H1 (cell line): ENCODE results near the gene NT5C3B. TPM values are rescaled to one million over a fixed set of nuclear protein-coding genes. Genes with fewer than 3 reads are reported as not detected.

Experiments
- BACH1 ChIP-seq: IDR thresholded peaks from 2 replicates; pipeline ENCODE4 v1.6.1; 2012; ENCODE audit warnings: low read length, improper control_type of control experiment
- CHD2 ChIP-seq: IDR thresholded peaks from 2 replicates; pipeline ENCODE4 v1.6.1; 2012; ENCODE audit warnings: low read length, improper control_type of control experiment
- HDAC2 ChIP-seq, 2 experiments: fragments of 300-600 bp in 1 of 2; sonication (generic) in 1 of 2; IDR thresholded peaks; 2 replicates each; pipeline ENCODE4 v1.6.1; 2011 to 2012; ENCODE audit warnings: low read depth in 2 of 2, low read length in 2 of 2, mild to moderate bottlenecking in 2 of 2, moderate library complexity in 2 of 2, borderline replicate concordance in 1 of 2, inconsistent platforms in 1 of 2
- JUND ChIP-seq: IDR thresholded peaks from 2 replicates; pipeline ENCODE4 v1.6.1; 2011; ENCODE audit warnings: mild to moderate bottlenecking, improper control_type of control experiment, low read length
- PHF8 ChIP-seq: fragments of 200-600 bp; sonication (generic); conservative IDR thresholded peaks from 2 replicates; pipeline ENCODE4 v1.7.1; 2012; ENCODE audit warnings: low read depth, mild to moderate bottlenecking, inconsistent platforms, low read length, moderate library complexity
- RBBP5 ChIP-seq: IDR thresholded peaks from 2 replicates; pipeline ENCODE4 v1.7.1; 2012; ENCODE audit warnings: low read depth, mild to moderate bottlenecking, inconsistent platforms, low read length, moderate library complexity, borderline replicate concordance
- RXRA ChIP-seq: IDR thresholded peaks from 2 replicates; pipeline ENCODE4 v1.6.1; 2011; ENCODE audit warnings: low read depth, mild to moderate bottlenecking, low read length, moderate library complexity; ENCODE audit not compliant: insufficient read depth
- SAP30 ChIP-seq: fragments of 300-600 bp; sonication (generic); IDR thresholded peaks from 2 replicates; pipeline ENCODE4 v1.7.1; 2012; ENCODE audit warnings: low read length, moderate library complexity, mild to moderate bottlenecking, inconsistent platforms; ENCODE audit not compliant: insufficient read depth, insufficient replicate concordance
- SIN3A ChIP-seq, 2 experiments: IDR thresholded peaks in 1 of 2; conservative IDR thresholded peaks in 1 of 2; 2 replicates each; pipeline ENCODE4 v1.6.1; 2011 to 2012; ENCODE audit warnings: low read length in 2 of 2, improper control_type of control experiment in 1 of 2, low read depth in 1 of 2, mild to moderate bottlenecking in 1 of 2
- SP1 ChIP-seq: IDR thresholded peaks from 2 replicates; pipeline ENCODE4 v1.6.1; 2011; ENCODE audit warnings: low read depth, low read length
- SP4 ChIP-seq: IDR thresholded peaks from 2 replicates; pipeline ENCODE4 v1.6.1; 2012; ENCODE audit warnings: low read length, inconsistent platforms
- SUZ12 ChIP-seq: fragments of 200-600 bp; sonication (generic); IDR thresholded peaks from 2 replicates; pipeline ENCODE4 v1.6.1; 2012; ENCODE audit warnings: mild to moderate bottlenecking, inconsistent platforms, low read length, moderate library complexity, mixed read lengths
- TAF1 ChIP-seq: IDR thresholded peaks from 2 replicates; pipeline ENCODE4 v1.6.1; 2011; ENCODE audit warnings: mild to moderate bottlenecking, low read depth, low read length
- TAF7 ChIP-seq: optimal IDR thresholded peaks from 2 replicates; pipeline ENCODE3; 2011; ENCODE audit warnings: low read depth, mild to moderate bottlenecking, inconsistent platforms, low read length, moderate library complexity, borderline replicate concordance
- TBP ChIP-seq: IDR thresholded peaks from 2 replicates; pipeline ENCODE4 v1.6.1; 2011; ENCODE audit warnings: low read depth, low read length, improper control_type of control experiment
- TEAD4 ChIP-seq: IDR thresholded peaks from 2 replicates; pipeline ENCODE4 v1.6.1; 2012; ENCODE audit warnings: low read depth, low read length, inconsistent platforms, mixed read lengths
- YY1 ChIP-seq: IDR thresholded peaks from 2 replicates; pipeline ENCODE4 v1.6.1; 2011; ENCODE audit warnings: low read depth, mild to moderate bottlenecking, low read length
- polyA plus RNA-seq, 7 experiments: library from polyadenylated mRNA; depleted of rRNA in 3 of 7; stranded (reverse) in 5 of 7; unstranded in 2 of 7; fragments of >200 nt in 5 of 7; fragments of 200-250 nt in 2 of 7; gene quantifications; 1 replicate in 5 of 7; 2 replicates in 1 of 7; 4 replicates in 1 of 7; pipeline versions ENCODE4 v1.2.1 to v1.2.3, GENCODE V29; 2011 to 2013; ENCODE audit warnings: missing spikeins in 2 of 7, mixed read lengths in 2 of 7
- total RNA-seq: library from RNA; stranded (reverse); fragmentation: NEBNext Ultra II Directional; extraction: Animal tissue kit (Norgen Biotek cat#: 25700); gene quantifications from 2 replicates; pipeline ENCODE4 v1.2.1, GENCODE V29; 2021
- TF ChIP-seq, protein P1 (sequence below): IDR thresholded peaks from 2 replicates; pipeline ENCODE4 v1.6.1; 2012; ENCODE audit warnings: inconsistent platforms

The NT5C3B gene
- total and polyA plus RNA-seq, 2 of the 8 experiments (the other 6 are each of a cell fraction or from before 2014, with no cell fraction given), result 68.7 to 94.5 TPM

DNA sequence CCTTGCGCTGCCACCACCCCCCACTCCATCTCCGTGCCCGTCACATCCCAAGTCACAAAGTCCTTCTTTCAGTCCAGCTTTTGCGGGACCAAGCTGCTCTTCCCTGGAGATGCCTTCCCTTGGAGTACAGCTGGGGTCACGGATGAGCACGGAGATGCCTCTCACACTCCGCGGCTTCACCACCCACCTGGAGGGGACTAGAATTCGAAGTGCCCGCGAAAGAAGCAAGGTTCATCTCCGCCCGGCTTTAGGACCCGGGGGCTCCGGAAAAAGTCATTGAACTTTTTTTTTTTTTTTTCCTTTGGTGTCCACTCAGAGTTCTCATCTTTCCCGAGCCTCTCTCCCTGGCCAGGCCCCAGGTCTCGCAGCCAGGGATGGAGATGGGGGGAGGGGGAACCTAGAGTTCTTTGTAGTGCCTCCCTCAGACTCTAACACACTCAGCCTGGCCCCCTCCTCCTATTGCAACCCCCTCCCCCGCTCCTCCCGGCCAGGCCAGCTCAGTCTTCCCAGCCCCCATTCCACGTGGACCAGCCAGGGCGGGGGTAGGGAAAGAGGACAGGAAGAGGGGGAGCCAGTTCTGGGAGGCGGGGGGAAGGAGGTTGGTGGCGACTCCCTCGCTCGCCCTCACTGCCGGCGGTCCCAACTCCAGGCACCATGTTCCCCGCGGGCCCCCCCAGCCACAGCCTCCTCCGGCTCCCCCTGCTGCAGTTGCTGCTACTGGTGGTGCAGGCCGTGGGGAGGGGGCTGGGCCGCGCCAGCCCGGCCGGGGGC lies 23.5 kb downstream of the NT5C3B start, which contains the start of gene FKBP10 (continued):
- peak; percentile 31 for TF ChIP-seq SAP30
- TF ChIP-seq CHD2, result peak; percentile 67; the same call in 1 of the 2 replicates
- peak; percentile 79 to 83; a peak in 3 of 4 replicates for TF ChIP-seq SIN3A (conservative IDR thresholded peaks at IDR 0.05 in 1 of 2, IDR thresholded peaks at IDR 0.05 in 1 of 2; ENCODE audit: low read depth in 1 of 2, low read length in 2 of 2)
- 0 out of 2 replicates have a peak, but pooled peaks have one; percentile 29 for TF ChIP-seq YY1
- 0 out of 2 replicates have a peak, but pooled peaks have one; percentile 28 for TF ChIP-seq PHF8
- TF ChIP-seq RXRA, result no peak
- no peak for TF ChIP-seq SP4
- peak; percentile 71 for TF ChIP-seq SP1
- peak; percentile 55; the same call in 1 of the 2 replicates for TF ChIP-seq RBBP5
- TF ChIP-seq, protein P1, sequence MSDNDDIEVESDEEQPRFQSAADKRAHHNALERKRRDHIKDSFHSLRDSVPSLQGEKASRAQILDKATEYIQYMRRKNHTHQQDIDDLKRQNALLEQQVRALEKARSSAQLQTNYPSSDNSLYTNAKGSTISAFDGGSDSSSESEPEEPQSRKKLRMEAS, result peak; percentile 95
- TF ChIP-seq BACH1, result no peak
- TF ChIP-seq TAF7, result peak; percentile 75
- peak; percentile 24; the same call in 1 of the 2 replicates for TF ChIP-seq TBP
- peak; percentile 50; the same call in 1 of the 2 replicates for TF ChIP-seq TAF1
- TF ChIP-seq HDAC2 (IDR thresholded peaks at IDR 0.05; ENCODE audit: borderline replicate concordance in 1 of 2, low read depth in 2 of 2, low read length in 2 of 2), result 0 out of 4 replicates have a peak, but pooled peaks of 1 of the 2 experiments have one; percentile 28
- TF ChIP-seq TEAD4, result no peak
- TF ChIP-seq JUND, result 0 out of 2 replicates have a peak, but pooled peaks have one; percentile 22
- no peak for TF ChIP-seq SUZ12
